KOPT-K1 (cell line): ENCODE data around the gene PPWD1.

Source experiments
- H3K27ac ChIP-seq: fragments of 200-600 bp; sonication (generic); 2 replicates; pipeline ENCODE4 v1.5.1; 2016; ENCODE audit warnings: antibody characterized with exemption, mild to moderate bottlenecking, low read depth, low read length; ENCODE audit not compliant: poor library complexity, severe bottlenecking
- H3K36me3 ChIP-seq: fragments of 200-600 bp; sonication (generic); 2 replicates; pipeline ENCODE4 v1.5.1; 2017; ENCODE audit warnings: antibody characterized with exemption, mild to moderate bottlenecking, low read length, moderate library complexity; ENCODE audit not compliant: insufficient read depth
- H3K9me3 ChIP-seq: fragments of 200-600 bp; sonication (generic); 2 replicates; pipeline ENCODE4 v1.5.1; 2017; ENCODE audit warnings: antibody characterized with exemption, low read length, mild to moderate bottlenecking; ENCODE audit not compliant: insufficient read depth, poor library complexity, severe bottlenecking

Gene PPWD1

DNA sequence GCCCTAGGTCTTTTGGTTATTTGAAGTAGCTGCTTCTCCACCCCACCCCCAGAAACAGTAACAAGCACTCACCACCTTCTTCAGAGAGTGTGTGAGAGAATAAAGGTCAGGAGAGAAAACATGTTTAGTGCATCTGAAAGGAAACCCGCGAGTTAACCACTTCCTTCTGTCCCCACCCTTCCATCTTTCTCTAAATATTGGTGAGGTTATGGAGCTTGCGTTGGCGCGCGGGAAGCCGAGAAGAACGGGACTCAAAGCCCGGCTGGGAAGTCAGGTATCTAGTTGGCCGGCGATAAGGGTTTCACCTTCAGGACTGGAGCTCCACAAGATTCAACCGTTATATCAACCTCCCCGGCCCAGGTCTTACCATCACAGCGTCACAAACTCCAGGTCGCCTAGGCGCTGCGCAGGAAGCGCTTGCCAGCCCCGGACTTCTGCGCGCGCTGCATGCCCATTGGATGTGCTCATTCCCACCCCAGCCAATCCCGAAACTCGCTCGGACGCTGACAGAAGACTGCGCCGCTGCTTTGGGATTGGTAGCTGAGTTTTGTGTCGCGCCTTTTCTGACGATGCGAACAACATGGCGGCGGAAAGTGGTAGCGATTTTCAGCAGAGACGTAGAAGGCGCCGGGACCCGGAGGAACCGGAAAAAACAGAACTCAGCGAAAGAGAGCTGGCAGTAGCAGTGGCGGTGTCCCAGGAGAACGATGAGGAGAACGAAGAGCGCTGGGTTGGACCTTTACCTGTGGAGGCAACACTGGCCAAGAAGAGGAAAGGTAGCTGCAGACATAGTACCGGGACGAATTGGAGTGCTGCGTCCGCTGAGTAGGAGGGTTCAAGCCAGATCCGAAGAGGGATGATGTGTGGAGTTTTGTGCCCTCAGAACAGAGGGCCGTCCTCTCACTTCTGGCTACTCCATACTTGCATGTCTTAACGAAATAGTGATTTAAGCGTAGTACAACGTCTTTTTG lies at the start of gene PPWD1, which contains the start of gene CENPK:
TSS of gene PPWD1 (plus strand) at position 566 of the 971 bp plus-strand sequence. CDS start at position 581, 15 bp downstream.
TSS of gene CENPK (minus strand) at position 438 of the 971 bp plus-strand sequence. CDS start 8,261 bp downstream, outside the sequence.
- Histone ChIP-seq H3K36me3 (peaks cover 47% of the 10 kb centered on the region), H3K27ac (peak within 1 kb of the TSS; percentile 86), H3K9me3 (no peaks in the 10 kb centered on the region)

GRCh38 chr5:65525726-65526125 lies 37.4 kb upstream of the PPWD1 start:
- Histone ChIP-seq H3K36me3 (peaks cover 91% of the 10 kb centered on the region), H3K27ac (no peak overlapping the region), H3K9me3 (no peaks in the 10 kb centered on the region)

DNA sequence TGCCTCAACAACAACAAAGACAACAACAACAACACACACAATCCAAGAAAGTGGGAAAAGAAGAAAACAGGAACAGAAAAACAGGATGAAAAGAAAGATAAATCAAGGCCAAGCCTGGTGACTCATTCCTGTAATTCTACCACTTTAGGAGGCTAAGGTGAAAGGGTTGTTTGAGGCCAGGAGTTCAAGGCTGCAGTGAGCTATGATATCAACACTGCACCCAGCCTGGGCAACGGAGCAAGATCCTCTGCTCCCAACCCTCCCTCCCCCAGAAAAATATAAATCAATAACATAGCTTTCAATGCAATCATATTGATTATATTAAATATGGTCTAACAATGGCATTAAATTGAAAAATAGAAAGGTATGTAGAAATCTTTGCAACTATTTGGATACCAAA lies 32.2 kb upstream of the PPWD1 start:
- Histone ChIP-seq H3K9me3 (no peaks in the 10 kb centered on the region), H3K36me3 (peaks cover 59% of the 10 kb centered on the region), H3K27ac (no peak overlapping the region)

DNA sequence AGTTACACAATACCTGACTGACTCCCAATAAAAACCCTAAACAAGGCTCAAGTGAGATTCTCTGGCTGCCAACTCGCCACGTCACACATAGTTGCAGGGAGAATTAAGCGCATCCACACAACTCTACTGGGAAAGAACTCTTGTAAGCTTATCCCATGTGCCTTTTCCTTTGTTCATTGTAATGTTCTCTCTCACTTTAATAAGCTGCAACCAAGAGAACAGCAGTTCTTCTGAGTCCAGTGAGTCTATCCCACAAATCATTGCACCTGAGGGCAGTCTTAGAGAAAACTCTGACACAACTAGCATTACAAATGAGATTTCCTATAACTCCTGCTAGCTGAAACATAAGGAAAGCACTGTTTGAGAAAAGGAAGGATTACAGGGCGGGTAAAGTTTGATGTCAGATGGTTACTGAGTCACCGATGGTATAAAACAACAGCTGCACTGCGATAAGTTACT lies 27.5 kb upstream of the PPWD1 start:
- Histone ChIP-seq H3K9me3 (no peaks in the 10 kb centered on the region), H3K27ac (no peak overlapping the region), H3K36me3 (peaks cover 64% of the 10 kb centered on the region)

- Histone ChIP-seq H3K9me3 (no peaks in the 10 kb centered on the region), H3K36me3 (peaks cover 96% of the 10 kb centered on the region), H3K27ac (no peak overlapping the region)
Measured at GRCh38 chr5:65539827-65540226, 23.3 kb upstream of the PPWD1 start.

DNA sequence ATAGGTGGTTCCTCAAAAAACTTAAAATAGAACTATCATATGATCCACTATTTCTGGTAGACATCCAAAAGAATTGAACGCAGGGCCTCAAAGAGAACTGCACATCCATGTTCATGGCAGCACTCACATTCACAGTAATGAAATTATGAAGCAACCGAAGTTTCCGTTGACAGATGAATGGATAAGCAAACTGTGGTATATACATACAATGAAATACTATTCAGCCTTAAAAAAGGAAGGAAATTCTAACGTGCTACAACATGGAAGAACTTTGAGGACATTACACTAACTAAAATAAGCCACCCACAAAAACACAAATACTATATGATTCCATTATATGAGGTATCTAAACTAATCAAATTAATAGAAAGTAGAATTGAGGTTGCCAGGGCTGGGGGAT lies 18.6 kb upstream of the PPWD1 start:
- Histone ChIP-seq H3K9me3 (no peaks in the 10 kb centered on the region), H3K27ac (no peak overlapping the region), H3K36me3 (peaks cover 99% of the 10 kb centered on the region)

GRCh38 chr5:65546141-65546540 lies 17.0 kb upstream of the PPWD1 start:
- H3K27ac ChIP-seq: no peak overlapping the region
- H3K9me3 ChIP-seq: no peaks in the 10 kb centered on the region
- peaks cover 99% of the 10 kb centered on the region for H3K36me3 ChIP-seq

DNA sequence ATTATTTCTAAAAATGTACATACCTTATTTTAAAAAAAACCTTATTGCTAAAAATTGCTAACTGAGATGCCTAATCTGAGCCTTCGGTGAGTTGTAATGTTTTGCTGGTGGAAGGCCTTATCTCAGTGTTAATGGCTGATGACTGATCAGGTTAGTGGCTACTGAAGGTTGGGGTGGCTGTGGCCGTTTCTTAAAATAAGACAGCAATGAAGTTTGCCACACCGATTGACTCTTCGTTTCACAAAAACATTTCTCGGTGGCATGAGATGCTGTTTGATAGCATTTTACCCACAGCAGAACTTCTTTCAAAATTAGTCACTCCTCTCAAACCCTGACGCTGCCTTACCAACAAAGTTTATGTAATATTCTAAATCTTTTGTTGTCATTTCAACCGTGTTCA lies 14.8 kb upstream of the PPWD1 start:
- Histone ChIP-seq H3K36me3 (peaks cover 96% of the 10 kb centered on the region), H3K9me3 (no peaks in the 10 kb centered on the region), H3K27ac (no peak overlapping the region)

DNA sequence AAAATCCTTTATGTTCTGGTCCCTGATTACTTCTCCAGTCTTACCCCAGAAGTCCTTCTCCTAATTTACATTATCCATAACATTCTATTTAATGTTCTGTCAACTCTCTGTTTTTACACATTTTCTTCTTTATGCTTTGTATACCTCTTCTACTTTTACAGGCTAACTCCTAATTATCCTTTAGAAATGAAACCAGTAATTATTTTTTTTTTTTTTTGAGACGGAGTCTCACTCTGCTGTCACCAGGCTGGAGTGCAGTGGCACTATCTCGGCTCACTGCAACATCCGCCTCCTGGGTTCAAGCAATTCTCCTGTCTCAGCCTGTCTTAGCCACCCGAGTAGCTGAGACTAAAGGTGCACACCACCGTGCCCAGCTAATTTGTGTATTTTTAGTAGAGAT lies 9.2 kb upstream of the PPWD1 start:
- no peaks in the 10 kb centered on the region for H3K9me3 ChIP-seq
- peaks cover 95% of the 10 kb centered on the region for H3K36me3 ChIP-seq
- no peak overlapping the region for H3K27ac ChIP-seq

- Histone ChIP-seq H3K27ac (no peak overlapping the region), H3K9me3 (no peaks in the 10 kb centered on the region), H3K36me3 (peaks cover 95% of the 10 kb centered on the region)
Measured at GRCh38 chr5:65555287-65555686, 7.8 kb upstream of the PPWD1 start.

DNA sequence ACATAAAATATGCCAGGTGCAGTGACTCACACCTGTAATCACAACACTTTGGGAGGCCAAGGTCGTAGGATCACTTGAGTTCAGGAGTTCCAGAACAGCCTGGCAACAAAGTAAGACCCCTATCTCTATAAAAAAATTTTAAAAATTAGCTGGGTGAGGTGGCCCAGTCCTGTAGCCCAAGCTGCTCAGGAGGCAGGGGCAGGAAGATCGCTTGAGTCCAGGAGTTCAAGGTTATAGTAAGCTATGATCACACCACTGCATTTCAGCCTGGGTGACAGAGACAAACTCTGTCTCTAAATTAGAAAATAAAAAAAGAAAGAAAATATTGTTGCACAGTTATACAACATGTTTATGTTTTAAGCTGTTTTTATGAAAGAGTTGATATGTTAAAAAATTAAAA lies 6.9 kb upstream of the PPWD1 start:
- H3K9me3 ChIP-seq: no peaks in the 10 kb centered on the region
- H3K36me3 ChIP-seq: peaks cover 93% of the 10 kb centered on the region
- H3K27ac ChIP-seq: no peak overlapping the region

GRCh38 chr5:65556718-65557117 lies 6.4 kb upstream of the PPWD1 start:
- Histone ChIP-seq H3K36me3 (peaks cover 93% of the 10 kb centered on the region), H3K9me3 (no peaks in the 10 kb centered on the region), H3K27ac (no peak overlapping the region)

DNA sequence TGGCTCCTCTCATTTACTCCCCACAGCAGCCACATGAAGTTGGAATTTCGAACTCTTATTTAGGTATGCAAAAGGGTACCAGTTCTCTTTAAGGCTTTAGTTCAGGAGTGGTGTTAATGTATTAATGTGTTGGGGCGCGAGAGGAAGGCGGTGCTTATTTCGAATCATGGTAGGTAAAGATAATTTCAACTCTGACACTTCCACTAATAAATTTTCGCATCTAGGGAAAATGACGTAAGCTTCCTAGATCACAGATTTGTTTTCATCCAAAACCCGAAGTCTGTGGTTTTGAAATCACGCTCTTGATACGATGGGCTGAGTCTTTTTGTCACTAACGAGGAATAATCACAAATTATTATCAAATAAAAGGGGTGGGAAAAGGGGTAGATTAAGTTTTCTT lies 681 bp downstream of the PPWD1 start:
- H3K27ac ChIP-seq: peak overlapping the region; percentile 86
- H3K9me3 ChIP-seq: no peaks in the 10 kb centered on the region

DNA sequence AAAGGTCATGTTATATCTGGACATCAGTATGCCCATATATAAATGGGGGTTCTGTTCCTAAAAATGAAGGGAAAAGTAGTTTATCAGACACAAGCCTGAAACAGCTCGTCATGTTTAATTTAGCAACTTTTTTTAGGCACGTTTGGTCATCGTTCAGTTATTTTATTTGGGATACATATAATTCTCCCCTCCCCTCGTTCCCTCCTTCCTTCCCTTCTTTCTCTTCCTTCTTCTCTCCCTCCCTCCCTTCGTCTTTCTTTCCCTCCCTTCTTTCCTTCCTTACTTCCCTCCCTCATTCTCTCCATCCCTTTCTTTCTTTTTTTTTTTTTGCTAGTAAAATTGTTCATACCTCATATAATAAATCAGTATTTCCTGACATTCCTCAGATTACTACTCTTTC lies 3.4 kb downstream of the PPWD1 start:
- Histone ChIP-seq H3K9me3 (no peaks in the 10 kb centered on the region), H3K27ac (no peak overlapping the region), H3K36me3 (peaks cover 41% of the 10 kb centered on the region)

More for the DNA sequence above, 681 bp downstream of the PPWD1 start:
- peaks cover 44% of the 10 kb centered on the region for H3K36me3 ChIP-seq

- Histone ChIP-seq H3K36me3 (peaks cover 75% of the 10 kb centered on the region), H3K9me3 (no peaks in the 10 kb centered on the region), H3K27ac (no peak overlapping the region)
Measured at GRCh38 chr5:65570598-65571226, 7.6 kb downstream of the PPWD1 start.
